Fibroblast of lung (primary cell): ENCODE data around the gene WDR88. TPM values are rescaled to one million over a fixed set of nuclear protein-coding genes. Genes with fewer than 3 reads are reported as not detected.
A peak's percentile ranks its signal among the peaks of the same experiment; 100 is the strongest.

Experiments used
- DNase-seq, 2 donors: peaks; one replicate each; pipeline versions ENCODE4 v3.0.0 to v3.0.0-alpha.2; 2010; ENCODE audit warnings: low read depth in 2 of 2
- H2AFZ ChIP-seq: 2 replicates; pipeline ENCODE4 v1.5.1; 2012; ENCODE audit warnings: low read length, control low read depth, inconsistent platforms
- H3K27ac ChIP-seq: 2 replicates; pipeline ENCODE4 v1.5.1; 2011; ENCODE audit warnings: low read length, control low read depth; ENCODE audit not compliant: insufficient read depth
- H3K27me3 ChIP-seq: 2 replicates; pipeline ENCODE4 v1.5.1; 2011; ENCODE audit warnings: mild to moderate bottlenecking, low read length; ENCODE audit not compliant: control insufficient read depth, insufficient read depth
- H3K36me3 ChIP-seq: 2 replicates; pipeline ENCODE4 v1.5.1; 2011; ENCODE audit warnings: low read length; ENCODE audit not compliant: control insufficient read depth, insufficient read depth
- H3K4me1 ChIP-seq: 2 replicates; pipeline ENCODE4 v1.5.1; 2011; ENCODE audit warnings: low read length; ENCODE audit not compliant: control insufficient read depth, insufficient read depth; ENCODE audit errors: extremely low read depth
- H3K4me2 ChIP-seq: 2 replicates; pipeline ENCODE4 v1.5.1; 2011; ENCODE audit warnings: low read length, control low read depth; ENCODE audit not compliant: insufficient read depth; ENCODE audit errors: extremely low read depth
- H3K4me3 ChIP-seq, 4 experiments: fragments of 200-600 bp in 1 of 4; sonication (generic) in 1 of 4; replicated peaks in 1 of 4; 2 replicates each; pipeline ENCODE4 v1.5.1; 2011 to 2016; ENCODE audit warnings: low read length in 4 of 4, low read depth in 3 of 4, mild to moderate bottlenecking in 3 of 4, control low read depth in 2 of 4, inconsistent platforms in 1 of 4, mixed read lengths in 1 of 4; ENCODE audit not compliant: insufficient read depth in 1 of 4; ENCODE audit errors: control extremely low read depth in 1 of 4
- H3K79me2 ChIP-seq: 2 replicates; pipeline ENCODE4 v1.5.1; 2012; ENCODE audit warnings: mild to moderate bottlenecking, low read length, inconsistent platforms; ENCODE audit not compliant: control insufficient read depth, insufficient read depth
- H3K9ac ChIP-seq: 2 replicates; pipeline ENCODE4 v1.5.1; 2011; ENCODE audit warnings: mild to moderate bottlenecking, low read length, control low read depth; ENCODE audit not compliant: insufficient read depth
- H3K9me3 ChIP-seq: 2 replicates; pipeline ENCODE4 v1.5.1; 2012; ENCODE audit warnings: low read depth, low read length; ENCODE audit not compliant: control insufficient read depth, insufficient read depth
- H4K20me1 ChIP-seq: 2 replicates; pipeline ENCODE4 v1.5.1; 2011; ENCODE audit warnings: low read length; ENCODE audit not compliant: control insufficient read depth, insufficient read depth; ENCODE audit errors: extremely low read depth
- EZH2 ChIP-seq: IDR thresholded peaks from 2 replicates; pipeline ENCODE4 v1.5.1; 2012; ENCODE audit warnings: low read length, control low read depth, mild to moderate bottlenecking; ENCODE audit errors: missing control alignments
- polyA plus RNA-seq, 2 donors: library from polyadenylated mRNA; depleted of rRNA in 1 of 2; stranded (reverse) in 1 of 2; unstranded in 1 of 2; fragments of >200 nt; gene quantifications; 2 replicates each; pipeline ENCODE4 v1.2.1, GENCODE V29; 2011 to 2012; ENCODE audit warnings: missing spikeins in 1 of 2
- total RNA-seq: library from RNA; depleted of rRNA; stranded (reverse); fragments of >200 nt; gene quantifications from 2 replicates; pipeline ENCODE4 v1.2.1, GENCODE V29; 2014
- TF ChIP-seq, protein P1 (sequence below), 2 donors: IDR thresholded peaks in 1 of 2; conservative IDR thresholded peaks in 1 of 2; 1 replicate in 1 of 2; 2 replicates in 1 of 2; pipeline ENCODE4 v1.5.1; 2011 to 2012; ENCODE audit warnings: low read length in 2 of 2, control low read depth in 1 of 2, inconsistent platforms in 1 of 2, low read depth in 1 of 2, mild to moderate bottlenecking in 1 of 2

WDR88 gene
- total and polyA plus RNA-seq, 2 donors (not counting 1 experiment from before 2014, with no cell fraction given) = not detected

DNA sequence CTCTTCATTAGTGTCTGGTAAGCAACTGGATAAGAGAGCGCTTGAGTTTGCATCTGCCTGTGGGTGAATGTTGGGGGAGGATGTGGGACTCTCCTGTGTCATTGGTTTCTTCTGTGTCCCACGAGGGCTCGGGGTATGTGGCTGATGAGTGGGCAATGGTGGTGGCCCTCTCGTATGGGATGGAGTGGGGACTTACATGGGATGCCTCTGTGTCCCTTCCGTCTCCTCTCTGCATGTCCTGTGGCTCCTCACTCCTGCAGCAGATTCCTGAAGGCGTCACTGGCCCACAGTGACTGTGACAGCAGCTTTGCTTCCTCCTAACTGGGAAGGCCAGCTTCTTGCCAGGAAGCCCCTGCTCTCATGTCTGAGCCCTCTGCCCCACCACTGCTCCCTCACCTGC is 59.6 kb downstream of the WDR88 start:
- no peaks in the 10 kb centered on the region for H3K79me2 ChIP-seq
- H3K27ac ChIP-seq = no peak overlapping the region
- no peak overlapping the region for H3K4me3 ChIP-seq
- no peaks in the 10 kb centered on the region for H4K20me1 ChIP-seq
- no peak for DNase-seq
- H3K36me3 ChIP-seq = no peaks in the 10 kb centered on the region
- H2AFZ ChIP-seq = no peak overlapping the region
- H3K9me3 ChIP-seq = no peaks in the 10 kb centered on the region
- peaks cover 2% of the 10 kb centered on the region for H3K27me3 ChIP-seq
- TF ChIP-seq EZH2 = no peak
- TF ChIP-seq, protein P1, sequence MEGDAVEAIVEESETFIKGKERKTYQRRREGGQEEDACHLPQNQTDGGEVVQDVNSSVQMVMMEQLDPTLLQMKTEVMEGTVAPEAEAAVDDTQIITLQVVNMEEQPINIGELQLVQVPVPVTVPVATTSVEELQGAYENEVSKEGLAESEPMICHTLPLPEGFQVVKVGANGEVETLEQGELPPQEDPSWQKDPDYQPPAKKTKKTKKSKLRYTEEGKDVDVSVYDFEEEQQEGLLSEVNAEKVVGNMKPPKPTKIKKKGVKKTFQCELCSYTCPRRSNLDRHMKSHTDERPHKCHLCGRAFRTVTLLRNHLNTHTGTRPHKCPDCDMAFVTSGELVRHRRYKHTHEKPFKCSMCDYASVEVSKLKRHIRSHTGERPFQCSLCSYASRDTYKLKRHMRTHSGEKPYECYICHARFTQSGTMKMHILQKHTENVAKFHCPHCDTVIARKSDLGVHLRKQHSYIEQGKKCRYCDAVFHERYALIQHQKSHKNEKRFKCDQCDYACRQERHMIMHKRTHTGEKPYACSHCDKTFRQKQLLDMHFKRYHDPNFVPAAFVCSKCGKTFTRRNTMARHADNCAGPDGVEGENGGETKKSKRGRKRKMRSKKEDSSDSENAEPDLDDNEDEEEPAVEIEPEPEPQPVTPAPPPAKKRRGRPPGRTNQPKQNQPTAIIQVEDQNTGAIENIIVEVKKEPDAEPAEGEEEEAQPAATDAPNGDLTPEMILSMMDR (conservative IDR thresholded peaks at IDR 0.05 in 1 of 2, IDR thresholded peaks at IDR 0.05 in 1 of 2; ENCODE audit: low read depth in 1 of 2, low read length in 2 of 2) = no peak
- H3K4me1 ChIP-seq = no peaks in the 10 kb centered on the region
- H3K4me2 ChIP-seq = no peak overlapping the region
- H3K9ac ChIP-seq = no peak overlapping the region

DNA sequence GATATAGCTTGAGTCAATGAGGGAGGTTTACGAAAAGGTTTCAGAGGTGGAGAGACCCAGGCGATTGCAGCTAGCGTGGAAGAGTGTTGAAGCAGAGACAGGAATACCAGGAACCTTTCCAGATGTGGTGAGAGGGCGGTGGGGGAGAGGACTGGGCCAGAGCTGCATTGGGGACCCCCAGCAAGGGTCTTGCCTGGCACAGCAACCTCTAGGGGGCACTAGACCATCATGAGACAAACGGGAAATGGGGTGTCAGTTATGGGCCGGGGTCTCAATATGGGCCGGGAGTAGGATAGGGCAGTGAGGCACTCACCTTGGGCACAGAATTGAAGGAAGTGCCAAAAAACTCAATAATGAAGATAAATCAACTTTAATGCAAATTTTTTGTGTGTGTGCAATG is 60.1 kb downstream of the WDR88 start:
- TF ChIP-seq, protein P1 (conservative IDR thresholded peaks at IDR 0.05 in 1 of 2, IDR thresholded peaks at IDR 0.05 in 1 of 2; ENCODE audit: low read depth in 1 of 2, low read length in 2 of 2) = peak in 1 of 2 donors; percentile 35
- no peak for TF ChIP-seq EZH2
- H3K4me1 ChIP-seq = no peaks in the 10 kb centered on the region
- H2AFZ ChIP-seq = no peak overlapping the region
- no peak overlapping the region for H3K4me2 ChIP-seq
- H3K27ac ChIP-seq = no peak overlapping the region
- H4K20me1 ChIP-seq = no peaks in the 10 kb centered on the region
- no peaks in the 10 kb centered on the region for H3K9me3 ChIP-seq
- H3K9ac ChIP-seq = no peak overlapping the region
- no peaks in the 10 kb centered on the region for H3K36me3 ChIP-seq
- H3K27me3 ChIP-seq = peaks cover 2% of the 10 kb centered on the region
- DNase-seq = no peak
- no peak overlapping the region for H3K4me3 ChIP-seq
- H3K79me2 ChIP-seq = no peaks in the 10 kb centered on the region

DNA sequence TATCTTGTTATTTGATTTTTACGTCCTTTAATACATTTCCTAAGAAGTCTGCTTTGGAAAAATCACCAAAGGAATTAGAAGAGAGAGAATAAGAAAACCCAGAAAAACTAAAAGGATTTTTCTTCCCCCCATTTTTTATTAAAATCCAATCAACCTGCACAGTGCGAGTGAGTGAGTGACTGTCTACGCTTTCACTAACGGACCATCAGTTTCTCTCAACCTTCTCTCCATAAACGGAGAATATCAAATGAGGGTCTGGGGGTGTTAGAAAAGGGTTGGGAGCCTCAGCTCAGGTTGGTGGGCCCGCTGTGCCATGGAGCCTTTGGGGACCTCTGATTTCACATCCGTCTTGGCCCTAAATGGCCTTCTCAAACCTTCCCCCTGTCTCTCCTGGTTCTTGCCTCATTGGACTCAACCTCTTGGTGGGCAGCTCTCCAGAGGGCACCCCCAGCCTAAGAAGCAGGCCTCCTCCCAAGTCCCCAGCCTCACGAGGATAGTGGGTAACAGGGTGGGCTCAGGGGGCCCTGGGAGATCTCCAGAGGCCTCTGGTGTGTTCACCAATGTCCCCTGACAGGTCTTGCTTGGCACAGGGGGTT is 61.5 kb downstream of the WDR88 start:
- no peaks in the 10 kb centered on the region for H3K79me2 ChIP-seq
- TF ChIP-seq, protein P1 (conservative IDR thresholded peaks at IDR 0.05 in 1 of 2, IDR thresholded peaks at IDR 0.05 in 1 of 2; ENCODE audit: low read depth in 1 of 2, low read length in 2 of 2) = no peak
- no peak for TF ChIP-seq EZH2
- no peak overlapping the region for H3K4me2 ChIP-seq
- H3K9me3 ChIP-seq = no peaks in the 10 kb centered on the region
- no peak for DNase-seq
- H3K27me3 ChIP-seq = peaks cover 2% of the 10 kb centered on the region
- no peaks in the 10 kb centered on the region for H3K36me3 ChIP-seq
- H4K20me1 ChIP-seq = no peaks in the 10 kb centered on the region
- H3K4me3 ChIP-seq = peak overlapping the region in 2 of 4 experiments; percentile 23 to 30
- no peaks in the 10 kb centered on the region for H3K4me1 ChIP-seq
- H2AFZ ChIP-seq = no peak overlapping the region
- no peak overlapping the region for H3K9ac ChIP-seq
- no peak overlapping the region for H3K27ac ChIP-seq
